Testis (tissue), 3 donors: Measurements from ENCODE around the gene FGB. TPM values are rescaled to one million over a fixed set of nuclear protein-coding genes. Genes with fewer than 3 reads are reported as not detected.

Source experiments
- DNase-seq: peaks from one replicate; pipeline ENCODE4 v3.0.0-alpha.2; 2019
- H3K27ac ChIP-seq, 2 donors: fragments of 200-600 bp; sonication (generic); one replicate each; pipeline ENCODE4 v1.5.1; 2019
- H3K27me3 ChIP-seq: fragments of 200-600 bp; sonication (generic); one replicate; pipeline ENCODE4 v1.5.1; 2019
- H3K36me3 ChIP-seq: fragments of 200-600 bp; sonication (generic); one replicate; pipeline ENCODE4 v1.5.1; 2017; ENCODE audit warnings: low read depth; ENCODE audit errors: missing control alignments
- H3K4me1 ChIP-seq: fragments of 200-600 bp; sonication (generic); one replicate; pipeline ENCODE4 v1.5.1; 2019
- H3K4me3 ChIP-seq, 2 donors: fragments of 200-600 bp; sonication (generic); one replicate each; pipeline ENCODE4 v1.5.1; 2017 to 2019
- H3K9me3 ChIP-seq: fragments of 200-600 bp; sonication (generic); one replicate; pipeline ENCODE4 v1.5.1; 2017
- CTCF ChIP-seq, 3 experiments: fragments of 450-650 bp in 2 of 3; fragments of 200-600 bp in 1 of 3; sonication (generic) in 1 of 3; IDR thresholded peaks; one replicate each; pipeline ENCODE4 v1.5.1; 2016 to 2019; ENCODE audit warnings: antibody characterized with exemption in 3 of 3, mild to moderate bottlenecking in 2 of 3, moderate library complexity in 1 of 3
- POLR2A ChIP-seq: fragments of 450-650 bp; IDR thresholded peaks from one replicate; pipeline ENCODE4 v1.6.1; 2017; ENCODE audit warnings: antibody characterized with exemption, mild to moderate bottlenecking, moderate library complexity
- WGBS, 2 donors: methylation state at CpG; one replicate each; pipeline ENCODE4 v1.1.5; 2018; 5-methylcytosine and 5-hydroxymethylcytosine counted together
- intact Hi-C: fragments of 100-400 bp; cut with DNase I; formaldehyde crosslinking; loops from one replicate; pipeline ENCODE4 v1.15.1; 2023; ENCODE audit warnings: low total_unique reads
- polyA plus RNA-seq: library from polyadenylated mRNA; stranded (reverse); fragments of 350-450 nt; fragmentation: Illumina TruSeq; extraction: RNeasy Lipid Tissue Mini Kit (QIAGEN cat#74804); gene quantifications from one replicate; pipeline ENCODE4 v1.2.3, GENCODE V29; 2014; ENCODE audit warnings: low read depth, low replicate concordance; ENCODE audit not compliant: insufficient read depth
- total RNA-seq, 2 donors: library from RNA; depleted of rRNA; stranded (reverse); fragments of >200 nt; gene quantifications; one replicate each; pipeline ENCODE4 v1.2.3, GENCODE V29; 2016

FGB gene
- total and polyA plus RNA-seq, 3 donors from 2014 or later = 0.93 to 2.7 TPM; not detected in 1

GRCh38 chr4:154551872-154552686, 10.7 kb upstream of the FGB start:
- no peak for TF ChIP-seq POLR2A
- TF ChIP-seq CTCF (IDR thresholded peaks at IDR 0.05) = peak; percentile 44 to 75 (median 47)
- Histone ChIP-seq H3K36me3 (no peaks in the 10 kb centered on the region), H3K27me3 (no peaks in the 10 kb centered on the region), H3K27ac (no peak overlapping the region), H3K9me3 (no peaks in the 10 kb centered on the region), H3K4me3 (no peak overlapping the region), H3K4me1 (peaks cover 8% of the 10 kb centered on the region)
- intact Hi-C loops = no loop called here
- DNase-seq = peak; percentile 85
- 37 to 38% methylated on average over 6 of the region's 6 CpGs for WGBS, 2 donors

- intact Hi-C loops = no loop called here
- 91 to 93% methylated on average over 1 of the region's 1 CpG for WGBS, 2 donors
- Histone ChIP-seq H3K4me3 (no peak overlapping the region), H3K36me3 (no peaks in the 10 kb centered on the region), H3K9me3 (no peaks in the 10 kb centered on the region), H3K27ac (no peak overlapping the region), H3K27me3 (no peaks in the 10 kb centered on the region), H3K4me1 (no peaks in the 10 kb centered on the region)
- no peak for TF ChIP-seq CTCF (IDR thresholded peaks at IDR 0.05)
- no peak for TF ChIP-seq POLR2A
- no peak for DNase-seq
These were observed 3.7 kb upstream of the FGB start for GRCh38 chr4:154559141-154559493.

GRCh38 chr4:154559494-154560418, 3.1 kb upstream of the FGB start:
- Histone ChIP-seq H3K36me3 (no peaks in the 10 kb centered on the region), H3K4me3 (no peak overlapping the region), H3K9me3 (no peaks in the 10 kb centered on the region), H3K27ac (no peak overlapping the region), H3K27me3 (no peaks in the 10 kb centered on the region), H3K4me1 (no peaks in the 10 kb centered on the region)
- 69 to 75% methylated on average over 9 of the region's 9 CpGs for WGBS, 2 donors
- no peak for DNase-seq
- peak in 1 of 3 experiments; percentile 10 for TF ChIP-seq CTCF (IDR thresholded peaks at IDR 0.05)
- no peak for TF ChIP-seq POLR2A
- intact Hi-C loops = no loop called here

- 78 to 81% methylated on average over 1 of the region's 1 CpG for WGBS, 2 donors
- Histone ChIP-seq H3K27me3 (no peaks in the 10 kb centered on the region), H3K9me3 (no peaks in the 10 kb centered on the region), H3K4me1 (no peaks in the 10 kb centered on the region), H3K36me3 (no peaks in the 10 kb centered on the region), H3K27ac (no peak overlapping the region), H3K4me3 (no peak overlapping the region)
- no peak for DNase-seq
- intact Hi-C loops = no loop called here
- TF ChIP-seq CTCF (IDR thresholded peaks at IDR 0.05) (no peak), POLR2A (no peak)
These were observed 2.4 kb upstream of the FGB start for GRCh38 chr4:154560419-154560801.
